Activated CD8-positive, alpha-beta T cell treated with anti-CD3 and anti-CD28 coated beads, Interleukin-2, amount 10 ng/mL, durations not matched to agents 7 days and 5 days (primary cell): ENCODE measurements around the gene ACIN1. TPM values are rescaled to one million over a fixed set of nuclear protein-coding genes. Genes with fewer than 3 reads are reported as not detected.

Experiments
- ATAC-seq: fragments of 150-1000 bp; cut with Tn5 transposase; one replicate; pipeline ENCODE4 v1.10.0; 2021; ENCODE audit warnings: moderate library complexity
- CTCF ChIA-PET: fragments of 350-600 bp; sonication (Branson Sonifier 250); formaldehyde crosslinking; loops from one replicate; lab custom pipeline; 2021; ENCODE audit warnings: antibody characterized with exemption; lab: Charles Lee
- POLR2A ChIA-PET: fragments of 350-600 bp; sonication (Branson Sonifier 250); formaldehyde crosslinking; loops from one replicate; lab custom pipeline; 2021; ENCODE audit warnings: antibody characterized with exemption; lab: Charles Lee
- DNase-seq: peaks from one replicate; pipeline ENCODE4 v3.0.0-alpha.2; 2020
- H3K27ac Mint-ChIP-seq: one replicate; pipeline ENCODE4 v1.8.0; 2021; ENCODE audit warnings: mild to moderate bottlenecking, mixed read lengths
- H3K27me3 Mint-ChIP-seq: one replicate; pipeline ENCODE4 v1.8.0; 2021; ENCODE audit warnings: low read depth, mixed read lengths
- H3K36me3 Mint-ChIP-seq: one replicate; pipeline ENCODE4 v1.8.0; 2021; ENCODE audit warnings: low read depth, mixed read lengths
- H3K4me1 Mint-ChIP-seq: one replicate; pipeline ENCODE4 v1.8.0; 2021; ENCODE audit warnings: low read depth, mixed read lengths
- H3K4me3 Mint-ChIP-seq: one replicate; pipeline ENCODE4 v1.8.0; 2021; ENCODE audit warnings: mild to moderate bottlenecking, mixed read lengths
- H3K9me3 Mint-ChIP-seq: one replicate; pipeline ENCODE4 v1.8.0; 2022; ENCODE audit warnings: mixed read lengths; ENCODE audit not compliant: insufficient read depth
- total RNA-seq, 2 experiments: library from RNA; stranded (reverse); gene quantifications; one replicate each; pipeline ENCODE4 v1.2.3, GENCODE V29; 2021

The ACIN1 gene
- total RNA-seq, 2 experiments from 2014 or later, result 161 to 177 TPM

DNA sequence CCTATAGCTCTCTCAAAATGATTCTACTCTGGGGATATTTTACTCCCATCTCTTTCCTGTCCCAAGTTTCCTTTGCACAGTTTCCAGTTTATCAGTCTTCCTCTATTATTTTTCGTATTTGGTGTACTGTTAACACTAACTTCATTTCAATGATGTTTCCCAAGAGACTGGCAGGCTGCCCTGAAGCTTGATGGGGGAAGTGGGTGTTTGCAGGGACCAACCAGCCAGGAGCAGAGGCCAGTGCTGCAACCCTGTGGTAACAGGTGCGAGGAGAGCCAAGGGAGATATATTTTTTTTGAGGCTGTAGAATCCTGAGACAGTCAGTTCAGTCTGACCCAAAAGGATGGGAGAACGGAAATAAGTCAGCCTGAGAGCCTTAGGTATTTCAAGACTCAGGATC is 35.9 kb upstream of the ACIN1 start:
- no peaks in the 10 kb centered on the region for H3K9me3 Mint-ChIP-seq
- ChIA-PET POLR2A (no interaction called here), CTCF (interaction anchor here (1.3 to 4.9 kb wide), 3 partner anchors 10 to 62 kb away, joined by 6 to 41 read pairs (median 6); no protein-coding TSS in a partner anchor)
- H3K27ac Mint-ChIP-seq, result no peak overlapping the region
- no peaks in the 10 kb centered on the region for H3K27me3 Mint-ChIP-seq
- H3K4me1 Mint-ChIP-seq, result peaks cover 7% of the 10 kb centered on the region
- DNase-seq (no peak), ATAC-seq (no peak)
- no peaks in the 10 kb centered on the region for H3K36me3 Mint-ChIP-seq
- no peak overlapping the region for H3K4me3 Mint-ChIP-seq

DNA sequence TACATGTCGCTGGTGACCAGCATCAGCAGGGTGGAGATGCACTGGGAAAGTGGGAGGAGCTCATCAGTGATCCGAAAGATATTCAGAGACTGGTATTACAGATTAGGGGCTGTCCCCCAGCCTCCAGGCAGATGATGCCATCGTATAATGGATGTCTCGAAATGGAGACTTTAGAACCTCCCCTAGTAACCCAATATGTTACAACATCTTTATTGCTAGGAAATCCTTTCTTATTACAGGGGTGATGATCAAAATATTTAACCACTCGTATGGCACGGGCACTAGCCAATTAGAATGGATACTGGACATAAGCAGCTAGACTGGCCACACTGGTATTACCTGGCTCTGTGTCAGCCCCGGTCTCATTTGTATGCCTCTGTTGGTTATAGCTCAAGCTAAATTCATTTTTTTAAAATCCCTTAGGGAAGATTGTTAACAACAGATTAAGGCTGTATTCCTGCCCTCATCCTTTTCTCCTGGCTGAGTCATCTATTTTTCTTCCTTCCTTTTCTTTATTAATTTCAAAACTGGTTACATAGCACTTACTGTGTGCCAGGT is 34.9 kb upstream of the ACIN1 start:
- DNase-seq (no peak), ATAC-seq (no peak)
- Mint-ChIP-seq H3K4me1 (peaks cover 7% of the 10 kb centered on the region), H3K4me3 (no peak overlapping the region), H3K36me3 (no peaks in the 10 kb centered on the region), H3K27me3 (no peaks in the 10 kb centered on the region), H3K27ac (no peak overlapping the region), H3K9me3 (no peaks in the 10 kb centered on the region)
- CTCF ChIA-PET, result interaction anchor here (1.3 to 4.9 kb wide), 3 partner anchors 9 to 61 kb away, joined by 6 to 41 read pairs (median 6); no protein-coding TSS in a partner anchor
- POLR2A ChIA-PET, result no interaction called here

DNA sequence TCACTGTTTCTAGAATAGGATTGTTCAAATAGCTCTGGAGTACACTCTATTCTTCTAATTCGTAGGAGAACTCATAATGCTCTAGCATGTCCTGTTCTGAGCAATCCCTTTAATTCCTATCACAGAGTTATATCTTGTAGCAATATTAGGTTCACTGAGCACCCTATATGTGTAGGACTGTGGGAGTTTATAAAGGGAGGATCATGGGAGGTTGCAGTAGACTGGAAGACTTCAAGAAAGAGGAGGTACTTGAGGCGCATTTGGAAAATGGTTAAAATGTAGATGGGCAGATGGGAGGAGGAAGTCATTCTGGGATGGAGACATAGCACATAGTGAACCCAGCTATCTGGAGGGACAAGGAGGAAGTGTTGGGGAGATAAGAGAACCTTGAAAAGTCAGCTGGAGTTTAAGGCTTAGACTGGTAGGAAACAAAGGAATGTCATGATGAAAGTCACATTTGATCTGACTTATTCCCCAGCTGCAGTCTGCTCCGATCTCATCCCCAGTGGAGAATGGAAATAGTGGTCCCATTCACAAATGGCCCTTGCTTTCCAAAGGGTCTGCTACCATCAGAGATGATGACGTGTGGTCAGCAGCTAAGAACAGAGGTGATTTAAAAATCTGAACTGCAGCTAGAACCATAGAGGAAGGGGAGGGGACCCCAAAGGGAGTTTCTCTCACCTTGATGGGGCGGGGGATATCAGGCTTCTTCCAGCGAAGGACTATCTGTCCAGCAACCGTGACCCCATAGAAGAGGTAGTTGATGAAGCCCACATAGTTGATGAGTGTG is 34.2 kb upstream of the ACIN1 start:
- Mint-ChIP-seq H3K9me3 (no peaks in the 10 kb centered on the region), H3K27me3 (no peaks in the 10 kb centered on the region), H3K4me1 (peaks cover 7% of the 10 kb centered on the region), H3K4me3 (no peak overlapping the region), H3K36me3 (no peaks in the 10 kb centered on the region), H3K27ac (peak overlapping the region; percentile 17)
- ChIA-PET POLR2A (no interaction called here), CTCF (interaction anchor here (1.7 to 4.9 kb wide), 2 partner anchors 9 to 60 kb away, joined by 6 to 41 read pairs; no protein-coding TSS in a partner anchor)
- DNase-seq (no peak), ATAC-seq (no peak)

DNA sequence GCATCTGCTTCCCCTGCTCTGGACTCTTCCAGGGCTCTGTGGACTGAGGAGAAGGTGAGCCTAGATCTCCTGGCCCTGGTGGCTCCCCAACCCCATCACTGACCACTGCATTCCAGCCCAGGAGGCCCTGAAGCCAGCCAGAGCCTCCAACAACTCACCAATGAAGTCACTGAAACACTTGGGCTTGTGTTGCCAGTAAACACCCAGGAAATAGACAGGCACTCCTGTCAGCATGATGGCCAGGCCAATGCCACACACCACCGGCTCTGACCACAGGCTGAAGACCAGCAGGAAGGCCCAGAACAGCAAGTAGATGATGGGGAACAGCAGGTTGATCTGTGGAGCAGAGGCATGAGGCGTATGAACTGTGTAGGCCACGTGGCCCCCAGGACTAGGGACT is 32.9 kb upstream of the ACIN1 start:
- H3K9me3 Mint-ChIP-seq, result no peaks in the 10 kb centered on the region
- ATAC-seq, result no peak
- DNase-seq, result no peak
- H3K27ac Mint-ChIP-seq, result peak overlapping the region; percentile 16
- ChIA-PET POLR2A (no interaction called here), CTCF (interaction anchor here (4.9 kb wide), 1 partner anchor 7 kb away, joined by 41 read pairs; no protein-coding TSS in a partner anchor)
- H3K27me3 Mint-ChIP-seq, result no peaks in the 10 kb centered on the region
- H3K4me3 Mint-ChIP-seq, result no peak overlapping the region
- H3K4me1 Mint-ChIP-seq, result peaks cover 7% of the 10 kb centered on the region
- H3K36me3 Mint-ChIP-seq, result no peaks in the 10 kb centered on the region

DNA sequence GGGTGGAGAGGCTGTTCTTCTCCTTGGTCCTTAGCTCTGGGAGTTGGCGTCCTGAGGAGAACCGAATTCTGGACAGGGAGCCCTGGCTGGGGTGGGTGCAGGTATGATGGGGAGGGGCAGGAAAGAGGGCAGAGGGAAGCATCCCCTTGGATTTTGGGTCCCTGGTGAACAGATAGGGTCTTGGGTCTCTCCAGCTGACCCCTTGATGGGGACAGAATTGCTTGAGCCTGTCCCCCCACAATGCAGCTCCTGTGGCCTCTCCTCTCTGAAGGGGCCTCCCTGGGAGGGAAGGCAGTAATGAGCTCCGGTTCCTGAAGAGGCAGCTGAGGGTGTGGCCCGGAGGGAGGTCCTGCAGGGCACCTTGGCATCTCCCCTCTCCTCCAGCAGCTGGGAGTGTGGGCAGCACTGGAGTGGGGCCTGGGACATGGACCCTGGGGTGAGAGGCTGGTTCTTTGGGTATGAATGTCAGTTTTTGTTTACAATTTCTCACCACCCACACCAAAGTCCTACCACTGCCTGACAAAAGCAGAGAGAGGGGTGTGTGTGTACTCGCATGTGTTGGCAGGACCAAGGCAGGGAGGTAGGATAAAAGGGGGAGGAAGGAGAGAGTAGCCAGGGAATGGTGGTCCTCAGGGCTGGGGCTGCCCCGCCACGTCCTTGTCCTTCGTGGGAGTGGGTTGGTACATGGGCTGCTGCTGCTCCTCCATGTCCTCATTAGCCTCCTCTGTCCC is 31.8 kb upstream of the ACIN1 start:
- Mint-ChIP-seq H3K9me3 (no peaks in the 10 kb centered on the region), H3K27ac (no peak overlapping the region), H3K4me1 (peaks cover 13% of the 10 kb centered on the region), H3K4me3 (no peak overlapping the region), H3K36me3 (no peaks in the 10 kb centered on the region), H3K27me3 (no peaks in the 10 kb centered on the region)
- ATAC-seq (no peak), DNase-seq (no peak)
- ChIA-PET CTCF (no interaction called here), POLR2A (interaction anchor here (0.7 kb wide), 1 partner anchor 55 kb away, joined by 3 read pairs; no protein-coding TSS in a partner anchor)

DNA sequence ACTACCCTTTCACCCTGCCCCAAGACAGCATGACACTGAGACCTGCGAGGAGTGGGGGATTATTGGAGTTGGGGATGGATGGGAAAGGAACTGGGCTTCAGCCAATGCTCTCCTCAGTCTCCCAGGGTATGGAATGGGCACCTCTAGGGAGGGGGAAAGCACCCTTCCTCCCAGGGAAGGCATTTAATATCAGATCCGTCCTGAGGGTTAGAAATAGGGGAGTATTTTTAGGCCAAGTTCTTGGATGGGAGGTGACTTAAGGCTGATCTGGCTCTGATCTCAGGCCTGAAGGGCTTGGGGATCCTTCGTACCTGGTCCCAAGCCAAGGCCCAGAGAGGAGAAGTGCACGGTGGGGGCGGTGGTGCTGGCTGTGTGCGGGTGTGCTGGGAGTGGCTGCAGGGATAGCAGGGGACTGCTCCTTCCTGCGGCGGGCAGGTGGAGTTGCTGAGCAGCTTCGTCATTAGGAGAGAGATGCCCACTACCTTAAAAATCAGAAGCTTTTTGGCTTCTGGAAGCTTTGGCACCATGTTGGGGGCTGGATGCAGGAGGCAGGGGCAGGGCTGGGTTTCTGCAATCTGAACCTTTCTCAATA is 31.1 kb upstream of the ACIN1 start:
- Mint-ChIP-seq H3K27me3 (no peaks in the 10 kb centered on the region), H3K36me3 (no peaks in the 10 kb centered on the region), H3K4me1 (peaks cover 20% of the 10 kb centered on the region), H3K4me3 (no peak overlapping the region), H3K9me3 (no peaks in the 10 kb centered on the region), H3K27ac (peak overlapping the region; percentile 12)
- no peak for ATAC-seq
- POLR2A ChIA-PET, result no interaction called here
- no peak for DNase-seq
- CTCF ChIA-PET, result no interaction called here

DNA sequence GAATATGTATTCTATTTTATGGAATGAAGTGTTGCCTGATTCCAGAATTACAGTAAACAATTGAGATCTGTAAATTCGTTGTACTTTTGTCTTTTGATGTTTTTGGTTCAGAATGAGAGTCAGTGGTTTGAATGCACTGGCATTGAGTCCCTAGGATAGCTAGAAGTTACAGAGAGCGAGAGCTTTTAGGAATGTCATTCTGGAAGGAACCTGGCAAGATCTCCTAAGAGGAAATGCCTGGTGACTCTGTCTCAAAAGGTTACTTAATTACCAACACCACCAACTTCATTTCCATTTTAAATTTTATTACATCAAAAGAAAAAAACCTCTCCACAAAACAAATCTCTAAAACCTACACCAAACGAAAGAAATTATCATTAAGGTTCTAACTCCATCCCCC is 30.1 kb upstream of the ACIN1 start:
- ChIA-PET POLR2A (no interaction called here), CTCF (interaction anchor here (3.1 kb wide), 1 partner anchor 62 kb away, joined by 28 read pairs; no protein-coding TSS in a partner anchor)
- H3K4me3 Mint-ChIP-seq, result no peak overlapping the region
- DNase-seq (no peak), ATAC-seq (no peak)
- no peaks in the 10 kb centered on the region for H3K27me3 Mint-ChIP-seq
- no peaks in the 10 kb centered on the region for H3K36me3 Mint-ChIP-seq
- H3K4me1 Mint-ChIP-seq, result peaks cover 30% of the 10 kb centered on the region
- no peaks in the 10 kb centered on the region for H3K9me3 Mint-ChIP-seq
- H3K27ac Mint-ChIP-seq, result no peak overlapping the region

DNA sequence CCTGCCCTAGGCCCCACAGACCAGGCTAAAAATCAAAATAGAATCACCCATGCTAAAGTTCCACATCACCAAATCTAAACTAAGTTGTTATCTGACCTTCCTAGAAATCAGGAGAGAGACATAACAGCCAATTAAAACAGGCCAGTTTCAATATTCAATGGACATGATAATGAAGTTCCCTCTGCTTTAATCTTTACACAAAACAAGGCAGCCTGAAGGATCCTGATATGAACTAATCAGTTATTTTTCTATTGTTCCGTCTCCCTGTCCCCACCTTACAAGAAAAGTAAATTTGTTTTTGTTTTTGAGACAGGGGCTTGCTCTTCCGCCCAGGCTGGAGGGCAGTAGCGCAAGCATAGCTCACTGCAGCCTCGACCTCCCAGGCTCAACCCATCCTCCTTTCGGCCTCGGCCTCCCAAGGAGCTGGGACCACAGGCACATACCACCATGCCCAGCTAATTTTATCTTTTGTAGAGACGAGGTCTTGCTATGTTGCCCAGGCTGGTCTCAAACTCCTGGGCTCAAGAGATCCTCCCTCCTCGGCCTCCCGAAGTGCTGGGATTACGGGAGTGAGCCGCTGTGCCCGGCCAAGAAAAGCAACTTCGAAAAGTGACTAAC is 29.5 kb upstream of the ACIN1 start:
- ChIA-PET POLR2A (no interaction called here), CTCF (interaction anchor here (1.0 to 3.1 kb wide), 2 partner anchors 62 to 198 kb away, joined by 3 to 28 read pairs; no protein-coding TSS in a partner anchor)
- Mint-ChIP-seq H3K36me3 (no peaks in the 10 kb centered on the region), H3K9me3 (no peaks in the 10 kb centered on the region), H3K27me3 (no peaks in the 10 kb centered on the region), H3K4me1 (peaks cover 35% of the 10 kb centered on the region), H3K27ac (no peak overlapping the region), H3K4me3 (no peak overlapping the region)
- ATAC-seq (no peak), DNase-seq (no peak)

DNA sequence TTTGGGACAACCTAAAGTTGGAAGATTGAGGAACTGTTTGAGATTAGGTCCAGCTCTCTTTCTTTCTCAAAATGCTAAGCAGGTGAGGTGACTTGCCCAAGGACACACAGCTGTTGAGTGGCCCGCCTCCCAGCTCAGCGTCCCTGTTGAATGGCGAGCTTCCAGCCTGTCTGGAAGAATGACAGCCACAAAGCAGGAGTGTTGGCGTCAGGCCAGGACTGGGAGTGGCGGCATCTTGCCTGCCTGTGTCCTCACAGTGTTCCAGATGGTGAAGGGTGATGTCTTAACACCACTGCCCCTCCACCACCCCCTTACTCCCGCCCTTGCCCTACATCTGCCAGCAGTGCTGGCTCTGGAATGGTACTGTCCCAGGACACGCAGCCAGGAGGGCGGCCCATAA is 28.5 kb upstream of the ACIN1 start:
- H3K27ac Mint-ChIP-seq, result no peak overlapping the region
- POLR2A ChIA-PET, result no interaction called here
- H3K9me3 Mint-ChIP-seq, result no peaks in the 10 kb centered on the region
- H3K4me1 Mint-ChIP-seq, result peaks cover 44% of the 10 kb centered on the region
- no peaks in the 10 kb centered on the region for H3K36me3 Mint-ChIP-seq
- no peak overlapping the region for H3K4me3 Mint-ChIP-seq
- ATAC-seq, result no peak
- CTCF ChIA-PET, result interaction anchor here (1.0 to 3.1 kb wide), 4 partner anchors 29 to 63 kb away, joined by 3 to 28 read pairs (median 3); partner anchors contain the start of genes ACIN1 and C14orf119
- H3K27me3 Mint-ChIP-seq, result no peaks in the 10 kb centered on the region
- DNase-seq, result no peak

DNA sequence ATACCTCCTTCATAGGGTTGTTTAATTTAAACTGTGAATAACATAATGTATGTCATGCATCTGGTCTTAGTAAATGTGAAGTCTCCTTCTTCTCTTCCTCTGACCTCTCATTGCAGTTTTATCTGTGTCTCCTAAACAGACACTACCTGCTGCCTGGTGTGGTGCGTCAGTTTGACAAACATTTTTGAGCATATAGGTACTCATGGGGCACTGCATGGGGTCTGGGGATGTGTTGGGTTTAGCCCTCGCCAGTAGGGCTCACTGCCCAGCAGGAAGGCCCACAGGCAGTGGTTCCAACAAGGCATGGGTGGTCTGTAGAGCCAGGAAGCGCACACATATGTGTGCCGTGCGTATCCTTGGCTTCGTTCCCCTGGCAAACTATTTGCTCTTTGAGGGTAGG is 27.1 kb upstream of the ACIN1 start:
- ATAC-seq (no peak), DNase-seq (no peak)
- Mint-ChIP-seq H3K27ac (peak overlapping the region; percentile 19), H3K4me3 (no peak overlapping the region), H3K27me3 (no peaks in the 10 kb centered on the region), H3K9me3 (no peaks in the 10 kb centered on the region), H3K4me1 (peaks cover 41% of the 10 kb centered on the region), H3K36me3 (no peaks in the 10 kb centered on the region)
- POLR2A ChIA-PET, result interaction anchor here (3.4 kb wide), 1 partner anchor 27 kb away, joined by 20 read pairs; the partner anchor contains the start of genes ACIN1 and C14orf119
- CTCF ChIA-PET, result interaction anchor here (0.8 to 4.3 kb wide), 16 partner anchors 19 to 317 kb away, joined by 3 to 378 read pairs (median 12); partner anchors contain the start of genes PABPN1, PPP1R3E and SLC7A8

DNA sequence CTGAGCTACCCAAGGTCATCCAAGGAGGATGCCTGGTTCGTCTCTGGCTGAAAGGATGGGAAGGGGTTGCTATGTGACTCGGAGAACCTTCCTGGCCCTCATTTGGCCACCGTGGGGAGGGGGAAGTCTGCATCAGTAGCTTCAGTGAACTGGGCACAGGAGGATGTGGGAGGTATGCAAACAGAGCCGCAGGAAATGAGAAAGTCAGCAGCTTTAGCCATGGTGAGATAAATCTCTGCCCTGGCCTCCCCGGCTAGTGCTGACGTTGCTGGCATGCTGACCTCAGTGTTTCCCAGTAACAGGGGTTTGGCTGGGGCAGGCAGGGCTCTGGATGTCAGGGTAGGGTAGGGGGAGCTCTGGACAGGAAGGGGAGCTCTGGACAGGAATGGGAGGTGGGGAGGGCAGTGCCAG is 26.4 kb upstream of the ACIN1 start:
- DNase-seq (peak; percentile 36), ATAC-seq (no peak)
- no peaks in the 10 kb centered on the region for H3K9me3 Mint-ChIP-seq
- peak overlapping the region; percentile 48 for H3K4me3 Mint-ChIP-seq
- peak overlapping the region; percentile 88 for H3K27ac Mint-ChIP-seq
- H3K27me3 Mint-ChIP-seq, result no peaks in the 10 kb centered on the region
- H3K4me1 Mint-ChIP-seq, result peaks cover 41% of the 10 kb centered on the region
- no peaks in the 10 kb centered on the region for H3K36me3 Mint-ChIP-seq
- CTCF ChIA-PET, result interaction anchor here (0.6 to 4.3 kb wide), 39 partner anchors 9 to 1934 kb away, joined by 3 to 378 read pairs (median 8); partner anchors contain the start of genes ACIN1, C14orf119, HOMEZ and PABPN1
- POLR2A ChIA-PET, result interaction anchor here (1.0 to 3.4 kb wide), 3 partner anchors 27 to 355 kb away, joined by 3 to 20 read pairs (median 5); partner anchors contain the start of genes ACIN1, C14orf119 and OXA1L
